HEK293 (cell line): ENCODE data around the gene CIROP.
A peak's percentile ranks its signal among the peaks of the same experiment; 100 is the strongest.

Experiments
- CTCF ChIA-PET: fragments of 350-600 bp; formaldehyde crosslinking; extraction: SDS; loops from one replicate; lab custom pipeline; 2021; ENCODE audit warnings: antibody characterized with exemption; lab: Yijun Ruan, JAX
- POLR2A ChIA-PET: fragments of 300-600 bp; formaldehyde crosslinking; extraction: SDS; loops from one replicate; lab custom pipeline; 2020; ENCODE audit warnings: antibody characterized with exemption, inconsistent platforms; lab: Yijun Ruan, JAX
- H3K27ac ChIP-seq: fragments of 200-500 bp; sonication (Bioruptor generic); 2 replicates; pipeline ENCODE4 v1.5.1; 2014; ENCODE audit warnings: low read depth, low read length, control low read depth, inconsistent platforms; ENCODE audit errors: extremely low read depth
- H3K36me3 ChIP-seq, 2 experiments: fragments of 200-500 bp in 1 of 2; sonication (Bioruptor generic) in 1 of 2; 1 replicate in 1 of 2; 2 replicates in 1 of 2; pipeline ENCODE4 v1.5.1; 2014 to 2017; ENCODE audit warnings: inconsistent platforms in 2 of 2, low read length in 2 of 2; ENCODE audit not compliant: control insufficient read depth in 2 of 2, insufficient read depth in 1 of 2
- H3K4me1 ChIP-seq: fragments of 200-500 bp; sonication (Bioruptor generic); 2 replicates; pipeline ENCODE4 v1.5.1; 2014; ENCODE audit warnings: mild to moderate bottlenecking, low read length, inconsistent platforms; ENCODE audit not compliant: control insufficient read depth, insufficient read depth
- H3K4me3 ChIP-seq: 2 replicates; pipeline ENCODE4 v1.5.1; 2011; ENCODE audit warnings: low read depth, mild to moderate bottlenecking, control low read depth, low read length, moderate library complexity
- H3K9me3 ChIP-seq: fragments of 200-500 bp; sonication (Bioruptor generic); 2 replicates; pipeline ENCODE4 v1.5.1; 2014; ENCODE audit warnings: low read depth, low read length, inconsistent platforms; ENCODE audit not compliant: control insufficient read depth, insufficient read depth
- EGR2 ChIP-seq: fragments of 450-650 bp; formaldehyde crosslinking; IDR thresholded peaks from 2 replicates; pipeline ENCODE4 v1.5.1; 2016; ENCODE audit warnings: low read depth, missing biosample characterization, missing genetic modification characterization
- GLI2 ChIP-seq: fragments of 450-650 bp; formaldehyde crosslinking; IDR thresholded peaks from 2 replicates; pipeline ENCODE4; 2017; ENCODE audit warnings: missing biosample characterization, missing genetic modification characterization, low read depth, borderline replicate concordance
- KLF9 ChIP-seq: fragments of 450-650 bp; formaldehyde crosslinking; IDR thresholded peaks from 2 replicates; pipeline ENCODE4 v1.5.1; 2016; ENCODE audit warnings: missing biosample characterization, missing genetic modification characterization, low read depth
- ZBTB21 ChIP-seq: fragments of 450-650 bp; formaldehyde crosslinking; IDR thresholded peaks from 2 replicates; pipeline ENCODE4 v1.5.1; 2017; ENCODE audit warnings: missing biosample characterization, missing genetic modification characterization
- ZNF121 ChIP-seq: fragments of 450-650 bp; formaldehyde crosslinking; IDR thresholded peaks from 2 replicates; pipeline ENCODE4 v1.5.1; 2016; ENCODE audit warnings: missing biosample characterization, missing genetic modification characterization
- ZNF24 ChIP-seq: fragments of 450-650 bp; formaldehyde crosslinking; IDR thresholded peaks from 2 replicates; pipeline ENCODE4 v1.5.1; 2016; ENCODE audit warnings: missing biosample characterization, missing genetic modification characterization
- ZNF354C ChIP-seq: fragments of 450-650 bp; formaldehyde crosslinking; IDR thresholded peaks from 2 replicates; pipeline ENCODE4 v1.5.1; 2016; ENCODE audit warnings: missing biosample characterization, missing genetic modification characterization, low read depth, borderline replicate concordance
- ZNF555 ChIP-seq: fragments of 450-650 bp; formaldehyde crosslinking; conservative IDR thresholded peaks from 2 replicates; pipeline ENCODE4 v1.5.1; 2017; ENCODE audit warnings: missing biosample characterization, mild to moderate bottlenecking, missing genetic modification characterization, inconsistent platforms
- ZNF561 ChIP-seq: fragments of 450-650 bp; IDR thresholded peaks from 2 replicates; pipeline ENCODE4 v1.5.1; 2018; ENCODE audit warnings: missing biosample characterization, missing genetic modification characterization, borderline replicate concordance
- ZNF621 ChIP-seq: fragments of 450-650 bp; formaldehyde crosslinking; IDR thresholded peaks from 2 replicates; pipeline ENCODE4 v1.5.1; 2017; ENCODE audit warnings: missing biosample characterization, missing genetic modification characterization
- ZNF792 ChIP-seq: fragments of 450-650 bp; formaldehyde crosslinking; IDR thresholded peaks from 2 replicates; pipeline ENCODE4 v1.5.1; 2016; ENCODE audit warnings: missing biosample characterization, missing genetic modification characterization
- ZNF830 ChIP-seq: fragments of 450-650 bp; IDR thresholded peaks from 2 replicates; pipeline ENCODE4 v1.5.0; 2018; ENCODE audit warnings: missing biosample characterization, missing genetic modification characterization, low read depth, mild to moderate bottlenecking, moderate library complexity
- ZNF837 ChIP-seq: fragments of 450-650 bp; formaldehyde crosslinking; IDR thresholded peaks from 2 replicates; pipeline ENCODE4 v1.5.1; 2016; ENCODE audit warnings: missing biosample characterization, missing genetic modification characterization
- TF ChIP-seq, protein P1 (sequence below): fragments of 450-650 bp; formaldehyde crosslinking; IDR thresholded peaks from 2 replicates; pipeline ENCODE4 v1.5.1; 2016; ENCODE audit warnings: missing biosample characterization, missing genetic modification characterization
- TF ChIP-seq, protein P2 (sequence below): fragments of 450-650 bp; formaldehyde crosslinking; IDR thresholded peaks from 2 replicates; pipeline ENCODE4 v1.5.1; 2016; ENCODE audit warnings: missing biosample characterization, missing genetic modification characterization
- TF ChIP-seq, protein P3 (sequence below): sonication (generic); formaldehyde crosslinking; IDR thresholded peaks from 2 replicates; pipeline ENCODE4 v1.8.1; 2022; ENCODE audit warnings: mild to moderate bottlenecking, moderate library complexity, missing genetic modification reagents
- TF ChIP-seq, protein P4 (sequence below): fragments of 450-650 bp; formaldehyde crosslinking; IDR thresholded peaks from 2 replicates; pipeline ENCODE4 v1.5.1; 2016; ENCODE audit warnings: missing biosample characterization, missing genetic modification characterization, borderline replicate concordance
- TF ChIP-seq, protein P5 (sequence below): IDR thresholded peaks from 2 replicates; pipeline ENCODE4 v1.6.1; 2011; ENCODE audit warnings: mild to moderate bottlenecking, low read depth, low read length, borderline replicate concordance

CIROP gene

DNA sequence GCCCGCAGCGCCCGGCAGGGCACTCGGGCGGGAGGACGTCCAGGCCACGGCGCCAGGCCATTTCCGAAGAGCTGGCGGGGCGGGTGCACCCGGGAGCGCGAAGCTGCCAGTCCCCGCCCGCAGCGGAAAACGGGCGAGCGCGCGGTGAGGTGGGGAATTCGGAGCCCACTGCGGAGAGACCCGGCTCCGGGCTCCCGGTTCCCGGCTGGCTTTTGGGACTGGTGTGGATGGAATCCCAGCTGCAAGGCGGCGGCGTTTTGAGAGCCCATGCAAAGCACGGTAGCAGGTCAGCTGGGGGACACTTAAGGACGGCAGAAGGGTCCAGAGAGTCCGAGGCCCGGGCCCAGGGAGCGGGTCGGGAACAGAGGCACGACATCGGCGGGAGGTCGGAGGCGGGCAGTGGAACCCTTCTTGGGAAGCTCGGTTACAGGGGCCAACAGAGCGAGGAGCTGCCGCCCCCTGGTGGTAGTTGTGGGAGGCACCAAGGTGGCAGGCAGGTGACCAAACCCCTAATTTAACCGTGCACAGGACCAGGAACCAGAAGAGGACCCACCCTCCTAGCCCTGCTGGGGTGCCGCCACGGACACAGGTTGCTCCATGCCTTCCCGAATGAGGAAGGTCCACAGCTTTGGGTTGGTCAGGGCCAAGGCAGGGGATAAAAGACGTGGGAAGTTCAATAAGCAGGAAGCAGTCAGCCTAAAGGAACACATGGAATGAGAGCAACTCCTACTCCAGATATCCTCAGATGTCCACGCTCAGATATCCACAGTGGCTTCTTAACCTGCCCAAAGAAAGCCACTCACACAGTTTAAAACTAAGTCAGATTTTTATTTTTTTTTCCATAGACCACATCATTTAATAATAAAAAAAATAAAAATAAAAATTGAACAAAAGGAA lies 46.8 kb downstream of the CIROP start (continued):
- TF ChIP-seq, protein P1, sequence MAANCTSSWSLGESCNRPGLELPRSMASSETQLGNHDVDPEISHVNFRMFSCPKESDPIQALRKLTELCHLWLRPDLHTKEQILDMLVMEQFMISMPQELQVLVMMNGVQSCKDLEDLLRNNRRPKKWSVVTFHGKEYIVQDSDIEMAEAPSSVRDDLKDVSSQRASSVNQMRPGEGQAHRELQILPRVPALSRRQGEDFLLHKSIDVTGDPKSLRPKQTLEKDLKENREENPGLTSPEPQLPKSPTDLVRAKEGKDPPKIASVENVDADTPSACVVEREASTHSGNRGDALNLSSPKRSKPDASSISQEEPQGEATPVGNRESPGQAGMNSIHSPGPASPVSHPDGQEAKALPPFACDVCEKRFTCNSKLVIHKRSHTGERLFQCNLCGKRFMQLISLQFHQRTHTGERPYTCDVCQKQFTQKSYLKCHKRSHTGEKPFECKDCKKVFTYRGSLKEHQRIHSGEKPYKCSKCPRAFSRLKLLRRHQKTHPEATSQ (tag by site-specific recombination) = peak; percentile 60; the same call in 1 of the 2 replicates

- CTCF ChIA-PET = interaction anchor here (0.5 to 16.2 kb wide), 31 partner anchors 8 to 734 kb away, joined by 3 to 469 read pairs (median 5); partner anchors contain the start of genes AJUBA, CIROP and HAUS4
- H3K27ac ChIP-seq = peak within 1 kb of the TSS; percentile 73
- no peak for TF ChIP-seq ZNF121
- TF ChIP-seq ZNF830 (tag by site-specific recombination) = no peak
- no peak for TF ChIP-seq GLI2 (tag by site-specific recombination)
- TF ChIP-seq ZNF621 (tag by site-specific recombination) = no peak
- peak; percentile 48 for TF ChIP-seq EGR2 (tag by site-specific recombination)
- TF ChIP-seq, protein P2, sequence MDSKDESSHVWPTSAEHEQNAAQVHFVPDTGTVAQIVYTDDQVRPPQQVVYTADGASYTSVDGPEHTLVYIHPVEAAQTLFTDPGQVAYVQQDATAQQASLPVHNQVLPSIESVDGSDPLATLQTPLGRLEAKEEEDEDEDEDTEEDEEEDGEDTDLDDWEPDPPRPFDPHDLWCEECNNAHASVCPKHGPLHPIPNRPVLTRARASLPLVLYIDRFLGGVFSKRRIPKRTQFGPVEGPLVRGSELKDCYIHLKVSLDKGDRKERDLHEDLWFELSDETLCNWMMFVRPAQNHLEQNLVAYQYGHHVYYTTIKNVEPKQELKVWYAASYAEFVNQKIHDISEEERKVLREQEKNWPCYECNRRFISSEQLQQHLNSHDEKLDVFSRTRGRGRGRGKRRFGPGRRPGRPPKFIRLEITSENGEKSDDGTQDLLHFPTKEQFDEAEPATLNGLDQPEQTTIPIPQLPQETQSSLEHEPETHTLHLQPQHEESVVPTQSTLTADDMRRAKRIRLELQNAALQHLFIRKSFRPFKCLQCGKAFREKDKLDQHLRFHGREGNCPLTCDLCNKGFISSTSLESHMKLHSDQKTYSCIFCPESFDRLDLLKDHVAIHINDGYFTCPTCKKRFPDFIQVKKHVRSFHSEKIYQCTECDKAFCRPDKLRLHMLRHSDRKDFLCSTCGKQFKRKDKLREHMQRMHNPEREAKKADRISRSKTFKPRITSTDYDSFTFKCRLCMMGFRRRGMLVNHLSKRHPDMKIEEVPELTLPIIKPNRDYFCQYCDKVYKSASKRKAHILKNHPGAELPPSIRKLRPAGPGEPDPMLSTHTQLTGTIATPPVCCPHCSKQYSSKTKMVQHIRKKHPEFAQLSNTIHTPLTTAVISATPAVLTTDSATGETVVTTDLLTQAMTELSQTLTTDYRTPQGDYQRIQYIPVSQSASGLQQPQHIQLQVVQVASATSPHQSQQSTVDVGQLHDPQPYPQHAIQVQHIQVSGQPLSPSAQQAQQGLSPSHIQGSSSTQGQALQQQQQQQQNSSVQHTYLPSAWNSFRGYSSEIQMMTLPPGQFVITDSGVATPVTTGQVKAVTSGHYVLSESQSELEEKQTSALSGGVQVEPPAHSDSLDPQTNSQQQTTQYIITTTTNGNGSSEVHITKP = peak; percentile 63
- no peak for TF ChIP-seq ZNF24 (tag by site-specific recombination)
- TF ChIP-seq ZNF837 (tag by site-specific recombination) = no peak
- TF ChIP-seq, protein P3, sequence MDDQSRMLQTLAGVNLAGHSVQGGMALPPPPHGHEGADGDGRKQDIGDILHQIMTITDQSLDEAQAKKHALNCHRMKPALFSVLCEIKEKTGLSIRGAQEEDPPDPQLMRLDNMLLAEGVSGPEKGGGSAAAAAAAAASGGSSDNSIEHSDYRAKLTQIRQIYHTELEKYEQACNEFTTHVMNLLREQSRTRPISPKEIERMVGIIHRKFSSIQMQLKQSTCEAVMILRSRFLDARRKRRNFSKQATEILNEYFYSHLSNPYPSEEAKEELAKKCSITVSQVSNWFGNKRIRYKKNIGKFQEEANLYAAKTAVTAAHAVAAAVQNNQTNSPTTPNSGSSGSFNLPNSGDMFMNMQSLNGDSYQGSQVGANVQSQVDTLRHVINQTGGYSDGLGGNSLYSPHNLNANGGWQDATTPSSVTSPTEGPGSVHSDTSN (CRISPR knock-in tag) = no peak
- TF ChIP-seq, protein P4, sequence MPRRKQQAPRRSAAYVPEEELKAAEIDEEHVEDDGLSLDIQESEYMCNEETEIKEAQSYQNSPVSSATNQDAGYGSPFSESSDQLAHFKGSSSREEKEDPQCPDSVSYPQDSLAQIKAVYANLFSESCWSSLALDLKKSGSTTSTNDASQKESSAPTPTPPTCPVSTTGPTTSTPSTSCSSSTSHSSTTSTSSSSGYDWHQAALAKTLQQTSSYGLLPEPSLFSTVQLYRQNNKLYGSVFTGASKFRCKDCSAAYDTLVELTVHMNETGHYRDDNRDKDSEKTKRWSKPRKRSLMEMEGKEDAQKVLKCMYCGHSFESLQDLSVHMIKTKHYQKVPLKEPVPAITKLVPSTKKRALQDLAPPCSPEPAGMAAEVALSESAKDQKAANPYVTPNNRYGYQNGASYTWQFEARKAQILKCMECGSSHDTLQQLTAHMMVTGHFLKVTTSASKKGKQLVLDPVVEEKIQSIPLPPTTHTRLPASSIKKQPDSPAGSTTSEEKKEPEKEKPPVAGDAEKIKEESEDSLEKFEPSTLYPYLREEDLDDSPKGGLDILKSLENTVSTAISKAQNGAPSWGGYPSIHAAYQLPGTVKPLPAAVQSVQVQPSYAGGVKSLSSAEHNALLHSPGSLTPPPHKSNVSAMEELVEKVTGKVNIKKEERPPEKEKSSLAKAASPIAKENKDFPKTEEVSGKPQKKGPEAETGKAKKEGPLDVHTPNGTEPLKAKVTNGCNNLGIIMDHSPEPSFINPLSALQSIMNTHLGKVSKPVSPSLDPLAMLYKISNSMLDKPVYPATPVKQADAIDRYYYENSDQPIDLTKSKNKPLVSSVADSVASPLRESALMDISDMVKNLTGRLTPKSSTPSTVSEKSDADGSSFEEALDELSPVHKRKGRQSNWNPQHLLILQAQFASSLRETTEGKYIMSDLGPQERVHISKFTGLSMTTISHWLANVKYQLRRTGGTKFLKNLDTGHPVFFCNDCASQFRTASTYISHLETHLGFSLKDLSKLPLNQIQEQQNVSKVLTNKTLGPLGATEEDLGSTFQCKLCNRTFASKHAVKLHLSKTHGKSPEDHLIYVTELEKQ (tag by site-specific recombination) = no peak
- TF ChIP-seq ZBTB21 (tag by site-specific recombination) = no peak
- no peak; the same call in 1 of the 2 replicates for TF ChIP-seq KLF9 (tag by site-specific recombination)
- TF ChIP-seq, protein P1 (tag by site-specific recombination) = peak; percentile 43; the same call in 1 of the 2 replicates
- no peak for TF ChIP-seq ZNF561 (tag by site-specific recombination)
- TF ChIP-seq ZNF792 = no peak
- TF ChIP-seq ZNF354C (tag by site-specific recombination) = no peak
- TF ChIP-seq ZNF555 (tag by site-specific recombination) = no peak
- TF ChIP-seq, protein P5, sequence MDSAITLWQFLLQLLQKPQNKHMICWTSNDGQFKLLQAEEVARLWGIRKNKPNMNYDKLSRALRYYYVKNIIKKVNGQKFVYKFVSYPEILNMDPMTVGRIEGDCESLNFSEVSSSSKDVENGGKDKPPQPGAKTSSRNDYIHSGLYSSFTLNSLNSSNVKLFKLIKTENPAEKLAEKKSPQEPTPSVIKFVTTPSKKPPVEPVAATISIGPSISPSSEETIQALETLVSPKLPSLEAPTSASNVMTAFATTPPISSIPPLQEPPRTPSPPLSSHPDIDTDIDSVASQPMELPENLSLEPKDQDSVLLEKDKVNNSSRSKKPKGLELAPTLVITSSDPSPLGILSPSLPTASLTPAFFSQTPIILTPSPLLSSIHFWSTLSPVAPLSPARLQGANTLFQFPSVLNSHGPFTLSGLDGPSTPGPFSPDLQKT = no peak
These were observed 47.6 kb downstream of the CIROP start, which contains the start of gene CDH24 for GRCh38 chr14:23056956-23057756. Gene CDH24 (minus strand): TSS chr14:23057520. CDS start chr14:23055733, 1,787 bp downstream.

More at GRCh38 chr14:23056956-23057756, 47.6 kb downstream of the CIROP start, which contains the start of gene CDH24:
- H3K4me3 ChIP-seq = peak within 1 kb of the TSS; percentile 65
- H3K9me3 ChIP-seq = no peaks in the 10 kb centered on the region
- peaks cover 26 to 64% of the 10 kb centered on the region in 2 experiments for H3K36me3 ChIP-seq
- H3K4me1 ChIP-seq = peaks cover 4% of the 10 kb centered on the region; the same call in 1 of the 2 replicates
- POLR2A ChIA-PET = interaction anchor here (0.7 to 2.9 kb wide), 22 partner anchors 9 to 137 kb away, joined by 3 to 33 read pairs (median 8); partner anchors contain the start of genes ACIN1, AJUBA, C14orf119 and HAUS4
